Measurements from ENCODE around the gene FKBP3. TPM values are rescaled to one million over a fixed set of nuclear protein-coding genes. Genes with fewer than 3 reads are reported as not detected.

FKBP3 gene
- total and polyA plus RNA-seq, 2 of the 13 experiments (the other 11 are each of a cell fraction or from before 2014, with no cell fraction given): 57.0 to 87.6 TPM

DNA sequence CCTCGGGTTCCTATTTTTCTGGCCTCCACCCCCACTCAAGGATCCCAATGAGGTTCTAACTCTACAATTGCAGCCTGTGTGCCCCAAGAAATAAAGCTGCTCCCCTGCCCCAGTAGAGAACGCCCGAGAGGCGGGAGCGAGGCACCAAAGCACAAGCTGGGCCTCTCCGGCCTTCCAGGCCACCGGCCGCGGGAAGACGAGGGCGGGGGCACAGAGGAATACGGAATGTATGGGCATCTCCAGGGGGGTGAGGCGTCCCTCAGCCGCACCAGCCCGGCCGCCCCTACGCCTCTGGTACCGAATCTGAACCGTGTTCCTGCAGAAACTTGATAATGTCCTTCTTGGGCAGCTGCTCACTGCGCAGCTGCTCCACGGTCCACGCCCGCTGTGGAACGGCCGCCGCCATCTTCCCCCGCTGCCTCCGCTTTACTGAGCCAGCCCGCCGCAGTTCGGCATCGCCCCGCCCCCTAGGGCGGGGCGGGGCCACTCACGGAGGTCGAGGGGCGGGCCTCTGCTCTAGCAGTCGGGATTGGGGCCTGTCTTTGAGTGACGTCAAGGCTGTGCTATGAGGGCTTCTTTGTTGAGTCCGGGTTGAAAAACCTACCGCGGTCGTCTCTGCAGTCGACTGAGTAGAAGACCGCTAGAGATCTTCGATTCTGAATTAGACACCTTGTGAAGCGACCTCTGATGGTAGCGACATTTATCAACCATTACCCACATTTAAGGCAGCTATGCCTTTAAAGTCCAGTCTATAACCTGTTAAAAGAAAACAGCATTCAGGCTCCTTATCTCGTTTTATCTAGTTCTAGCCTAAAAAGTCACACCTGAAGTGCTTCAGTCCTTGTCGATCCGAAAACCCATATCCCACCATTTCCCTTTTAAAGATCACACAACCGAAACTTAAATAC lies at the start of gene FKBP3 (continued):
- no peak for TF ChIP-seq RNF2 (conservative IDR thresholded peaks at IDR 0.05; ENCODE audit: low read depth)
- TF ChIP-seq, protein P1, sequence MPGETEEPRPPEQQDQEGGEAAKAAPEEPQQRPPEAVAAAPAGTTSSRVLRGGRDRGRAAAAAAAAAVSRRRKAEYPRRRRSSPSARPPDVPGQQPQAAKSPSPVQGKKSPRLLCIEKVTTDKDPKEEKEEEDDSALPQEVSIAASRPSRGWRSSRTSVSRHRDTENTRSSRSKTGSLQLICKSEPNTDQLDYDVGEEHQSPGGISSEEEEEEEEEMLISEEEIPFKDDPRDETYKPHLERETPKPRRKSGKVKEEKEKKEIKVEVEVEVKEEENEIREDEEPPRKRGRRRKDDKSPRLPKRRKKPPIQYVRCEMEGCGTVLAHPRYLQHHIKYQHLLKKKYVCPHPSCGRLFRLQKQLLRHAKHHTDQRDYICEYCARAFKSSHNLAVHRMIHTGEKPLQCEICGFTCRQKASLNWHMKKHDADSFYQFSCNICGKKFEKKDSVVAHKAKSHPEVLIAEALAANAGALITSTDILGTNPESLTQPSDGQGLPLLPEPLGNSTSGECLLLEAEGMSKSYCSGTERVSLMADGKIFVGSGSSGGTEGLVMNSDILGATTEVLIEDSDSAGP (CRISPR knock-in tag; IDR thresholded peaks at IDR 0.05; ENCODE audit: borderline replicate concordance): peak; percentile 85; the same call in 1 of the 2 replicates
- TF ChIP-seq, protein P2, sequence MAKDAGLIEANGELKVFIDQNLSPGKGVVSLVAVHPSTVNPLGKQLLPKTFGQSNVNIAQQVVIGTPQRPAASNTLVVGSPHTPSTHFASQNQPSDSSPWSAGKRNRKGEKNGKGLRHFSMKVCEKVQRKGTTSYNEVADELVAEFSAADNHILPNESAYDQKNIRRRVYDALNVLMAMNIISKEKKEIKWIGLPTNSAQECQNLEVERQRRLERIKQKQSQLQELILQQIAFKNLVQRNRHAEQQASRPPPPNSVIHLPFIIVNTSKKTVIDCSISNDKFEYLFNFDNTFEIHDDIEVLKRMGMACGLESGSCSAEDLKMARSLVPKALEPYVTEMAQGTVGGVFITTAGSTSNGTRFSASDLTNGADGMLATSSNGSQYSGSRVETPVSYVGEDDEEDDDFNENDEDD (CRISPR knock-in tag; IDR thresholded peaks at IDR 0.05; ENCODE audit: borderline replicate concordance): 0 out of 2 replicates have a peak, but pooled peaks have one; percentile 30
- TF ChIP-seq ETV5 (CRISPR knock-in tag; IDR thresholded peaks at IDR 0.05; ENCODE audit: borderline replicate concordance): no peak; the same call in 1 of the 2 replicates
- no peak; the same call in 1 of the 2 replicates for TF ChIP-seq ZSCAN31 (CRISPR knock-in tag; IDR thresholded peaks at IDR 0.05; ENCODE audit: low read depth)
- TF ChIP-seq ZNF136 (CRISPR knock-in tag; IDR thresholded peaks at IDR 0.05; ENCODE audit: low read depth): no peak; the same call in 1 of the 2 replicates
- TF ChIP-seq ZFP62 (CRISPR knock-in tag; IDR thresholded peaks at IDR 0.05): no peak
- TF ChIP-seq ZNF510 (CRISPR knock-in tag; IDR thresholded peaks at IDR 0.05; ENCODE audit: low read depth): 0 out of 2 replicates have a peak, but pooled peaks have one; percentile 72
- TF ChIP-seq SIN3B (IDR thresholded peaks at IDR 0.05; ENCODE audit: low read length): 0 out of 2 replicates have a peak, but pooled peaks have one; percentile 62
- TF ChIP-seq, protein P3, sequence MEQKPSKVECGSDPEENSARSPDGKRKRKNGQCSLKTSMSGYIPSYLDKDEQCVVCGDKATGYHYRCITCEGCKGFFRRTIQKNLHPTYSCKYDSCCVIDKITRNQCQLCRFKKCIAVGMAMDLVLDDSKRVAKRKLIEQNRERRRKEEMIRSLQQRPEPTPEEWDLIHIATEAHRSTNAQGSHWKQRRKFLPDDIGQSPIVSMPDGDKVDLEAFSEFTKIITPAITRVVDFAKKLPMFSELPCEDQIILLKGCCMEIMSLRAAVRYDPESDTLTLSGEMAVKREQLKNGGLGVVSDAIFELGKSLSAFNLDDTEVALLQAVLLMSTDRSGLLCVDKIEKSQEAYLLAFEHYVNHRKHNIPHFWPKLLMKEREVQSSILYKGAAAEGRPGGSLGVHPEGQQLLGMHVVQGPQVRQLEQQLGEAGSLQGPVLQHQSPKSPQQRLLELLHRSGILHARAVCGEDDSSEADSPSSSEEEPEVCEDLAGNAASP (CRISPR knock-in tag; IDR thresholded peaks at IDR 0.05; ENCODE audit: borderline replicate concordance): peak; percentile 44; the same call in 1 of the 2 replicates
- TF ChIP-seq ZFP1 (CRISPR knock-in tag; IDR thresholded peaks at IDR 0.05): no peak
- TF ChIP-seq, protein P4, sequence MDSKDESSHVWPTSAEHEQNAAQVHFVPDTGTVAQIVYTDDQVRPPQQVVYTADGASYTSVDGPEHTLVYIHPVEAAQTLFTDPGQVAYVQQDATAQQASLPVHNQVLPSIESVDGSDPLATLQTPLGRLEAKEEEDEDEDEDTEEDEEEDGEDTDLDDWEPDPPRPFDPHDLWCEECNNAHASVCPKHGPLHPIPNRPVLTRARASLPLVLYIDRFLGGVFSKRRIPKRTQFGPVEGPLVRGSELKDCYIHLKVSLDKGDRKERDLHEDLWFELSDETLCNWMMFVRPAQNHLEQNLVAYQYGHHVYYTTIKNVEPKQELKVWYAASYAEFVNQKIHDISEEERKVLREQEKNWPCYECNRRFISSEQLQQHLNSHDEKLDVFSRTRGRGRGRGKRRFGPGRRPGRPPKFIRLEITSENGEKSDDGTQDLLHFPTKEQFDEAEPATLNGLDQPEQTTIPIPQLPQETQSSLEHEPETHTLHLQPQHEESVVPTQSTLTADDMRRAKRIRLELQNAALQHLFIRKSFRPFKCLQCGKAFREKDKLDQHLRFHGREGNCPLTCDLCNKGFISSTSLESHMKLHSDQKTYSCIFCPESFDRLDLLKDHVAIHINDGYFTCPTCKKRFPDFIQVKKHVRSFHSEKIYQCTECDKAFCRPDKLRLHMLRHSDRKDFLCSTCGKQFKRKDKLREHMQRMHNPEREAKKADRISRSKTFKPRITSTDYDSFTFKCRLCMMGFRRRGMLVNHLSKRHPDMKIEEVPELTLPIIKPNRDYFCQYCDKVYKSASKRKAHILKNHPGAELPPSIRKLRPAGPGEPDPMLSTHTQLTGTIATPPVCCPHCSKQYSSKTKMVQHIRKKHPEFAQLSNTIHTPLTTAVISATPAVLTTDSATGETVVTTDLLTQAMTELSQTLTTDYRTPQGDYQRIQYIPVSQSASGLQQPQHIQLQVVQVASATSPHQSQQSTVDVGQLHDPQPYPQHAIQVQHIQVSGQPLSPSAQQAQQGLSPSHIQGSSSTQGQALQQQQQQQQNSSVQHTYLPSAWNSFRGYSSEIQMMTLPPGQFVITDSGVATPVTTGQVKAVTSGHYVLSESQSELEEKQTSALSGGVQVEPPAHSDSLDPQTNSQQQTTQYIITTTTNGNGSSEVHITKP (CRISPR knock-in tag; IDR thresholded peaks at IDR 0.05; ENCODE audit: low read depth): peak; percentile 99
- peak; percentile 55; the same call in 1 of the 2 replicates for TF ChIP-seq GZF1 (CRISPR knock-in tag; IDR thresholded peaks at IDR 0.05)
- TF ChIP-seq ZNF780A (CRISPR knock-in tag; IDR thresholded peaks at IDR 0.05): no peak
- no peak for TF ChIP-seq SP1 (IDR thresholded peaks at IDR 0.05)
- peak; percentile 48; the same call in 1 of the 2 replicates for TF ChIP-seq SP1 (CRISPR knock-in tag; IDR thresholded peaks at IDR 0.05)
- TF ChIP-seq AHR (CRISPR knock-in tag; IDR thresholded peaks at IDR 0.05): peak; percentile 58; the same call in 1 of the 2 replicates
- TF ChIP-seq, protein P5, sequence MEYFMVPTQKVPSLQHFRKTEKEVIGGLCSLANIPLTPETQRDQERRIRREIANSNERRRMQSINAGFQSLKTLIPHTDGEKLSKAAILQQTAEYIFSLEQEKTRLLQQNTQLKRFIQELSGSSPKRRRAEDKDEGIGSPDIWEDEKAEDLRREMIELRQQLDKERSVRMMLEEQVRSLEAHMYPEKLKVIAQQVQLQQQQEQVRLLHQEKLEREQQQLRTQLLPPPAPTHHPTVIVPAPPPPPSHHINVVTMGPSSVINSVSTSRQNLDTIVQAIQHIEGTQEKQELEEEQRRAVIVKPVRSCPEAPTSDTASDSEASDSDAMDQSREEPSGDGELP (IDR thresholded peaks at IDR 0.05; ENCODE audit: borderline replicate concordance, low read depth): peak; percentile 20; the same call in 1 of the 2 replicates
- TF ChIP-seq MIXL1 (CRISPR knock-in tag; IDR thresholded peaks at IDR 0.05): no peak
- TF ChIP-seq ZNF224 (CRISPR knock-in tag; IDR thresholded peaks at IDR 0.05): peak; percentile 85; the same call in 1 of the 2 replicates
